Central memory CD8-positive, alpha-beta T cell (primary cell): ENCODE measurements around the gene TCERG1L.
"Not testable (repeated sequence)": the region's sequence is repeated elsewhere in the genome, so short reads cannot be mapped to it uniquely, and the experiment has no call there.

Source experiments
- ATAC-seq: fragments of 150-1000 bp; cut with Tn5 transposase; replicated peaks from 2 replicates; pipeline ENCODE4 v1.10.0; 2022; ENCODE audit warnings: mild to moderate bottlenecking, moderate FRiP score, moderate number of reproducible peaks; ENCODE audit not compliant: poor library complexity, severe bottlenecking; ENCODE audit errors: extremely low read depth
- DNase-seq, 2 donors: peaks; one replicate each; pipeline ENCODE4 v3.0.0; 2021; ENCODE audit warnings: low spot score in 2 of 2
- H3K27ac Mint-ChIP-seq: one replicate; pipeline ENCODE4 v1.8.0; 2022; ENCODE audit warnings: low read depth, mild to moderate bottlenecking, moderate library complexity, mixed read lengths
- H3K27me3 Mint-ChIP-seq: one replicate; pipeline ENCODE4 v1.8.0; 2022; ENCODE audit warnings: mixed read lengths
- H3K36me3 Mint-ChIP-seq: one replicate; pipeline ENCODE4 v1.8.0; 2022; ENCODE audit warnings: mild to moderate bottlenecking, moderate library complexity, mixed read lengths; ENCODE audit not compliant: insufficient read depth
- H3K4me1 Mint-ChIP-seq: one replicate; pipeline ENCODE4 v1.8.0; 2022; ENCODE audit warnings: mixed read lengths
- H3K4me3 Mint-ChIP-seq: one replicate; pipeline ENCODE4 v1.8.0; 2022; ENCODE audit warnings: mild to moderate bottlenecking, moderate library complexity, mixed read lengths
- H3K9me3 Mint-ChIP-seq: one replicate; pipeline ENCODE4 v1.8.0; 2022; ENCODE audit warnings: mixed read lengths

The TCERG1L gene

DNA sequence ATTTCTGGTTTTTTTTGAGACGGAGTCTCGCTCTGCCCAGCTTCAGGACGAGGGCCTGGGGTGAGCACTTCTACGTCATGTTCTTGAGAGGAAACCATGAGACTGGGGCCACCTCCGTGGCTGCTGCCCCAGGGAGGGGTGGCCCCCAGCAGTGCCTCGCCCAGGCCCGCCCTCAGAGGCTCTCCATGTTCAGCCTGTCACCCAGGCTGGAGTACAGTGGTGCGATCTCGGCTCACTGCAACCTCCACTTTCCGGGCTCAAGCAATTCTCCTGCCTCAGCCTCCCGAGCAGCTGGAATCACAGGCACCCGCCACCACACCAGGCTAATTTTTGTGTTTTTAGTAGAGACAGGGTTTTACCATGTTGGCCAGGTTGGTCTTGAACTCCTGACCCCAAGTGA is 175.2 kb downstream of the TCERG1L start:
- H3K4me3 Mint-ChIP-seq, DNase-seq, ATAC-seq, H3K36me3 Mint-ChIP-seq, H3K27ac Mint-ChIP-seq, H3K27me3 Mint-ChIP-seq, H3K4me1 Mint-ChIP-seq, H3K9me3 Mint-ChIP-seq: not testable (repeated sequence)

- Mint-ChIP-seq H3K27ac (no peak overlapping the region), H3K36me3 (peaks cover 1% of the 10 kb centered on the region), H3K4me1 (no peaks in the 10 kb centered on the region), H3K27me3 (no peaks in the 10 kb centered on the region), H3K4me3 (no peak overlapping the region), H3K9me3 (no peaks in the 10 kb centered on the region)
- ATAC-seq: no peak
- DNase-seq: no peak
Measured at GRCh38 chr10:131135716-131136115, 175.8 kb downstream of the TCERG1L start.

DNA sequence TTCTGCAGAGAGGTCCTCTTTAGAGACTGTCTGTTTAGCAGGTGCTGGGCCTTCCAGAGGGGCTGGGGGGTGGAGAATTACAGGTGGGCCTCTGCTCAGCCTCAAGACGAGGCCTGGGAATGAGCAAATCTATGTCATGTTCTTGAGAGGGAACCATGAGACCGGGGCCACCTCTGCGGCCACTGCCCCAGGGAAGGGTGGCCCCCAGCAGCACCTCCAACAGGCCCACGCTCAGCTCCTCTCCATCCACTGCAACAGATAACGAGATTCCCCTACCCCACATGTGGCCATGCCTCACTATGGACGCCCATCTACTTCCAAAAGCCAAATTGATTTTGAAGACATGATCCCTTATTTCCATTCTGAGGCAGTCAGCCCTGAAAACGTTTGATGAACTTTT is 176.9 kb downstream of the TCERG1L start:
- ATAC-seq: no peak
- no peak overlapping the region for H3K27ac Mint-ChIP-seq
- H3K36me3 Mint-ChIP-seq: no peaks in the 10 kb centered on the region
- H3K4me3 Mint-ChIP-seq: no peak overlapping the region
- no peak for DNase-seq
- no peaks in the 10 kb centered on the region for H3K27me3 Mint-ChIP-seq
- no peaks in the 10 kb centered on the region for H3K4me1 Mint-ChIP-seq
- H3K9me3 Mint-ChIP-seq: no peaks in the 10 kb centered on the region

GRCh38 chr10:131134001-131134576 is 177.4 kb downstream of the TCERG1L start:
- Mint-ChIP-seq H3K27ac (no peak overlapping the region), H3K27me3 (no peaks in the 10 kb centered on the region), H3K4me3 (no peak overlapping the region), H3K4me1 (no peaks in the 10 kb centered on the region), H3K36me3 (no peaks in the 10 kb centered on the region), H3K9me3 (no peaks in the 10 kb centered on the region)
- no peak for DNase-seq
- no peak for ATAC-seq

DNA sequence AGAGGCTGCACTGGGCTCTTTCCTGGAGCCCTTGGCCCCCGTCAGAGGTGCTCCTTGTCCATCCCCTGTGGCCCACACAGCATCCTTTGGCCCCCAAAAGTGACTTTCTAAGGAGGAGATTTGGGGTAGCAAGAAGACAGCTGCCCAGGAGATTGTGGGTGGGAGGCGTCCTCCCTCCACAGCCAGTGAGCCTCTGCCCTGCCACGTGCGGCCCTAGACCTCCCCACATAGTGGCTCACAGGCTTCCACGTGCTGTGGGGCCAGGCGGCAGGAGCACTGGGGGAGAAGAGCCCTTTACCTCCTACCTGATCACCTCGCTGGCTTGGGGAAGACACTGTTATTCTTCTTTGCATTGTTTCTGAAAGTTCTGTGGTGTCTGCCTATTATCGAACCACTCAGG is 178.8 kb downstream of the TCERG1L start:
- DNase-seq (no peak), ATAC-seq (no peak)
- Mint-ChIP-seq H3K27ac (no peak overlapping the region), H3K27me3 (no peaks in the 10 kb centered on the region), H3K9me3 (no peaks in the 10 kb centered on the region), H3K4me1 (no peaks in the 10 kb centered on the region), H3K36me3 (no peaks in the 10 kb centered on the region), H3K4me3 (no peak overlapping the region)

GRCh38 chr10:131131726-131132591 is 179.6 kb downstream of the TCERG1L start:
- Mint-ChIP-seq H3K27ac (no peak overlapping the region), H3K36me3 (no peaks in the 10 kb centered on the region), H3K4me3 (no peak overlapping the region), H3K9me3 (no peaks in the 10 kb centered on the region), H3K27me3 (no peaks in the 10 kb centered on the region), H3K4me1 (no peaks in the 10 kb centered on the region)
- no peak for DNase-seq
- ATAC-seq: no peak

DNA sequence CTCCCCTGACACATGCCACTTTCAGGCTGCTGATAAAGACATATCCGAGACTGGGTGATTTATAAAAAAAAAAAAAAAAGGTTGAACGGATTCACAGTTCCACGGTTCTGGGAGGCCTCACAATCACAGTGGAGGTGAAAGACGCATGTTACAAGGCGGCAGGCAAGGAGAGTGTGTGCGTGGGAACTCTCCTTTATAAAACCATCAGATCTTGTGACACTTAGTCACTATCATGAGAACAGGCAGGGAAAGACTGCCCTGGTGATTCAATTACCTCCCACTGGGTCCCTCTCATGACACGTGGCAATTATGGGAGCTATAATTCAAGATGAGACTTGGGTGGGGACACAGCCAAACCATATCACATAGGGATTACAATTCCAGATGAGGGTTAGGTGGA is 181.5 kb downstream of the TCERG1L start:
- DNase-seq: no peak
- Mint-ChIP-seq H3K27ac (no peak overlapping the region), H3K4me3 (no peak overlapping the region), H3K36me3 (no peaks in the 10 kb centered on the region), H3K9me3 (no peaks in the 10 kb centered on the region), H3K4me1 (no peaks in the 10 kb centered on the region), H3K27me3 (no peaks in the 10 kb centered on the region)
- ATAC-seq: no peak

- Mint-ChIP-seq H3K4me1 (no peaks in the 10 kb centered on the region), H3K27me3 (no peaks in the 10 kb centered on the region), H3K36me3 (no peaks in the 10 kb centered on the region), H3K4me3 (no peak overlapping the region), H3K27ac (no peak overlapping the region), H3K9me3 (no peaks in the 10 kb centered on the region)
- DNase-seq (no peak), ATAC-seq (no peak)
Measured at GRCh38 chr10:131129544-131129943, 182.0 kb downstream of the TCERG1L start.

DNA sequence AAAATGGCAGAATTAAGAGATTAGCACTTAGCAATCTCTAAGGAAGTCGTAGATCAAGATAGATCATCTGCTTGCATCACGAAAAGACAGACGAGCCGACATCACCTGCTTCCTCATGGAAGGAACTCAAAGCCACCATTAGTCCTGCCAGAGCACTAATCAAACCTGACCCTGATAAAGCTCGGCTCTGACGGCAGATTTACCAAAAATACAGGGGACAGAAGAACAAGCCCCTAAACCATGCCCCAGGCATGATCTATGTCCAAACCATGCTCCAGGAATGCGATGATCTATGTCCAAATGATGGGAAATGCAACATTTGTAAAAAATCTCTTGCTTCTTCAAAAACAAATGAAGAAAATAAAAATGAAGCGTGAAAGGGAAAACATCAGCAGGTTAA is 182.8 kb downstream of the TCERG1L start:
- Mint-ChIP-seq H3K4me3 (no peak overlapping the region), H3K4me1 (no peaks in the 10 kb centered on the region), H3K27ac (no peak overlapping the region), H3K9me3 (no peaks in the 10 kb centered on the region), H3K36me3 (no peaks in the 10 kb centered on the region), H3K27me3 (no peaks in the 10 kb centered on the region)
- DNase-seq: no peak
- ATAC-seq: no peak

GRCh38 chr10:131127610-131128009 is 183.9 kb downstream of the TCERG1L start:
- no peak for ATAC-seq

DNA sequence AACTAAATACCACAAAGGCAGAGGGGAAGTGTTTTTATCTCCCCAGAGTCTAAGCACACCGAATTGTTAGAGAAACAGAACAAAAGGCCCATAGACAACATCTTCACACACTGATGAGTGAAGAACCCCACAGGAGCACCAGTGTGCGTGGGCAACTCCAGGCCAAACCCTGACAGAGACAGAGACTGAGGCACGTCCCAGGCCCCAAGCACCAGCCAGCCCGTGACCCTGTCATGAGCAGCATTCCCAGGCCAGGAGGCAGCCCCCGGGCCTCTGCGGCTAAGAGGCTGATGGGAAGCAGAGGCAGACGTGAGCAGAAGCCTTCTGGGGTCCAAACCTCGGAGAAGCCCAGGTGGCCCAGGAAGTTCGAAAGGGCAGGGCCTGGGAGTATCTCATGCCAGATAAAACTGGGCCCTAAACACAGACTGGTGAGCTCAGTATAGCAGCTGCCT is 184.4 kb downstream of the TCERG1L start:
- H3K27me3 Mint-ChIP-seq: no peaks in the 10 kb centered on the region
- H3K4me1 Mint-ChIP-seq: no peaks in the 10 kb centered on the region
- no peak overlapping the region for H3K27ac Mint-ChIP-seq
- no peak for DNase-seq
- ATAC-seq: no peak
- no peaks in the 10 kb centered on the region for H3K36me3 Mint-ChIP-seq
- H3K9me3 Mint-ChIP-seq: no peaks in the 10 kb centered on the region
- H3K4me3 Mint-ChIP-seq: no peak overlapping the region

More at GRCh38 chr10:131127610-131128009, 183.9 kb downstream of the TCERG1L start:
- Mint-ChIP-seq H3K9me3 (no peaks in the 10 kb centered on the region), H3K4me1 (no peaks in the 10 kb centered on the region), H3K36me3 (no peaks in the 10 kb centered on the region), H3K4me3 (no peak overlapping the region), H3K27me3 (no peaks in the 10 kb centered on the region), H3K27ac (no peak overlapping the region)
- no peak for DNase-seq

DNA sequence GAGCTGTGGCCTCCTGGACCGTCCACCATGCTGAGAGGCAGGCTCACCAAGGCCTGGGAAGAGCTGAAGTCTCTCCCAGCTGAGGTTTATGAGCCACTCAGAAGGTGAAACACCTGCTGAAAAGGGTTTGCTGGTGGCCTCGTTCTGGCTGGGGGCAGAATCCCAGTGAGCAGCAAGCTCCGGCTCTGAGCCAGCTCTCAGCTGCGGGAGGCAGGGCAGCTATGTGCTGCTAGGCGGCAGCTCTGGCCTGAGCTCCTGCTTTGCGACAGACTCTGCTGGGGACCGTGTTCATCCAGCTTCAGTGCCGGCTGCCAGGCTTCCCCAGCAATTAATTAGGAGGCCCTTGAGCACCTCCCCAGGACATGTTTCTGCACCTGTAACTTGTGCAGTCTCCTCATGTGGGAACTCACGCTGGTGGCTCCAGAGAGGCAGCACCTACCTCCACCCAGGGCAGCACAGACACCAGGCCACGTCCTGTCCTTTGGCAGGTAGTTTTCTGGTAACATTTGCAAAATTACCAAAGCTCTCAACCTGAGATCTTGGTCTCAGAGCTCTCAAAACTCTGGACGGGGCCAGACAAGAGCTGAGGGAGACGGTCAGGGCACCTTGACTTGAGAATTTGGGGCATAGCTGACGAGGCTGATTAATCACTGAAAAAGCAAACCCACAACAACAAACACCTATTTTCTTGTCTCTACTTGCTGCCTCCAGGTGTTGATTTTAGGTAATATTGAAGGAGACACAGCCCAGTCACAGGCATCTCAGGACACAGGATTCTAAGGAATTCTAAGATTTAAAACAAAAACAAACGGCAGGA is 185.0 kb downstream of the TCERG1L start:
- no peaks in the 10 kb centered on the region for H3K36me3 Mint-ChIP-seq
- no peak overlapping the region for H3K27ac Mint-ChIP-seq
- H3K4me1 Mint-ChIP-seq: no peaks in the 10 kb centered on the region

More for the DNA sequence above, 185.0 kb downstream of the TCERG1L start:
- ATAC-seq: no peak
- H3K4me3 Mint-ChIP-seq: no peak overlapping the region
- no peaks in the 10 kb centered on the region for H3K27me3 Mint-ChIP-seq
- no peak for DNase-seq
- no peaks in the 10 kb centered on the region for H3K9me3 Mint-ChIP-seq
